Testis (tissue), 2 donors: ENCODE measurements around the gene PAMR1.

Source experiments
- CTCF ChIP-seq, 3 experiments: fragments of 450-650 bp in 2 of 3; fragments of 200-600 bp in 1 of 3; sonication (generic) in 1 of 3; IDR thresholded peaks; one replicate each; pipeline ENCODE4 v1.5.1; 2016 to 2019; ENCODE audit warnings: antibody characterized with exemption in 3 of 3, mild to moderate bottlenecking in 2 of 3, moderate library complexity in 1 of 3
- POLR2A ChIP-seq: fragments of 450-650 bp; IDR thresholded peaks from one replicate; pipeline ENCODE4 v1.6.1; 2017; ENCODE audit warnings: antibody characterized with exemption, mild to moderate bottlenecking, moderate library complexity

GRCh38 chr11:35529971-35530495 is 4.6 kb upstream of the PAMR1 start:
- no peak for TF ChIP-seq CTCF (IDR thresholded peaks at IDR 0.05)
- TF ChIP-seq POLR2A: no peak
